HUES48 (cell line): ENCODE results near the gene LTN1.

ENCODE experiments used
- H3K27ac ChIP-seq: one replicate; pipeline ENCODE4 v1.7.0; 2013; ENCODE audit warnings: low read depth, low read length, inconsistent platforms
- H3K27me3 ChIP-seq: 2 replicates; pipeline ENCODE4 v1.6.1; 2013; ENCODE audit warnings: mild to moderate bottlenecking, low read length; ENCODE audit not compliant: control insufficient read depth, insufficient read depth
- H3K36me3 ChIP-seq: 2 replicates; pipeline ENCODE4 v1.6.1; 2013; ENCODE audit warnings: low read length; ENCODE audit not compliant: control insufficient read depth, insufficient read depth
- H3K4me1 ChIP-seq: 2 replicates; pipeline ENCODE4 v1.6.1; 2013; ENCODE audit warnings: mild to moderate bottlenecking, low read length; ENCODE audit not compliant: control insufficient read depth, insufficient read depth
- H3K4me3 ChIP-seq: 2 replicates; pipeline ENCODE4 v1.5.1; 2013; ENCODE audit warnings: mild to moderate bottlenecking, low read depth, low read length
- H3K9ac ChIP-seq: 2 replicates; pipeline ENCODE4 v1.6.1; 2013; ENCODE audit warnings: mild to moderate bottlenecking, low read depth, low read length, moderate library complexity
- H3K9me3 ChIP-seq: 2 replicates; pipeline ENCODE4 v1.6.1; 2013; ENCODE audit warnings: low read length; ENCODE audit not compliant: control insufficient read depth, insufficient read depth

The LTN1 gene

DNA sequence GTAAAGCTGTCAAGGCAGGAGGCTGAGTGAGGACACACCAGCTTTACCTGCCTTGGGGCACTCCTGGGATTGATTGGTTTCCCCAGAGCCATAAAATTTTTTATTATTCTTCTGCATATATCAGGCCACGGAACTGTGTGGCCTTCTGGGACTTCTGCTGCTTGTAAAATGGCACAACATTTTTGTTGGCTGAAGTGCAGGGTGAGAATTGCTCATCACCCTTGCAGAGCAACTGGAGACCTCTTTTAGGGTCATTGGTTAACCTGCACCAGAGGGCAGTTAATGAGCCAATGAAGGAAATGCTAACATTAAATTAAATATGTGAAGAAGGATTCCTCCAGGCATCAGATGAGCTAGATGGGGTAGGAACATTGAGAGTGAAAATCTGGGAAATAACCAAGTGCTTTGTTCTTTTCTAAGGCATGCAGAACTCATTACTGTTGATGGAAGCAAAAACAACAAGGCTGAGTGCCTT, 87.7 kb downstream of the LTN1 start:
- Histone ChIP-seq H3K9ac (no peak overlapping the region), H3K27me3 (no peaks in the 10 kb centered on the region), H3K4me1 (no peaks in the 10 kb centered on the region), H3K4me3 (no peak overlapping the region), H3K36me3 (no peaks in the 10 kb centered on the region), H3K27ac (no peak overlapping the region), H3K9me3 (no peaks in the 10 kb centered on the region)

DNA sequence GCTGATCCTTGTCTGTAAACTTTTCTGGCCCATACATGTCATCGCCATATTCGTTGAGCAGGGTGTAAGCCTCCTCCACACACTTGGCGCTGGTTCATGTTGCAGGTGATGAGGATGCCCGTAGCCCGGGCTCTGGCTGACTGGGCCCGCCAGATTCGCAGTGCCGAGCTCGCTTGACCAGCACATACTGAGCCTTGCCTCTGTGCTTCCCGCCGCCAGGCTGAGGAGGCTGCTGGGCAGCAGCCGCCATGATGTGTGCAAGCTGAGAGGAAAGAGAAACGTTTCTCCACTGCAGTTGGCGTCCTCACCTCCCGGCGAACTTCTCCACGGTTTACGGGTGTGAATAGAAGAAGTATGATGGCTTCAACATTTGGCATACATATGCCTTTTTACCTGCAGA, 89.2 kb downstream of the LTN1 start:
- Histone ChIP-seq H3K4me1 (0 out of 2 replicates have a peak, but pooled peaks cover 3% of the 10 kb centered on the region), H3K27ac (no peak overlapping the region), H3K27me3 (no peaks in the 10 kb centered on the region), H3K9ac (no peak overlapping the region), H3K36me3 (no peaks in the 10 kb centered on the region), H3K9me3 (no peaks in the 10 kb centered on the region), H3K4me3 (no peak overlapping the region)

DNA sequence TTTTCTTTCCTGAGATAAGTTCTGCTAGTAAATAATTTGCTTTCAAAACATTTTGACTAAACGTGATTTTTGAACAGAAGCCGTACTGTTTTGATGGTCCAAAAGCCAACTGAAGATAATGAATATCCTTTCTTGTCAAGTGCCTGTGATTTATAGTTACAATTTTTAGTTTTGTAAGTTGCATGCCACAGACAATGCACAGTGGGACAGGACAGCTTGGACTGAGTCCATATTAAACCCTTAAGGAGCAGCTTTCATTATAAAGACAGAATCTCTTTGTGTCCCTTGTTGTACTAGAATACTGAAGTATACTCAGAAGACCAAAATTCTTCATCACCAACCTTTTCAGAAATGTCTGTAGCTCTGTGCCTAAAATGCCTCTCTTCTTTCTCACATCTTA, 92.2 kb downstream of the LTN1 start:
- Histone ChIP-seq H3K4me1 (0 out of 2 replicates have a peak, but pooled peaks cover 3% of the 10 kb centered on the region), H3K36me3 (no peaks in the 10 kb centered on the region), H3K4me3 (no peak overlapping the region), H3K27ac (no peak overlapping the region), H3K9me3 (no peaks in the 10 kb centered on the region), H3K27me3 (no peaks in the 10 kb centered on the region), H3K9ac (no peak overlapping the region)

DNA sequence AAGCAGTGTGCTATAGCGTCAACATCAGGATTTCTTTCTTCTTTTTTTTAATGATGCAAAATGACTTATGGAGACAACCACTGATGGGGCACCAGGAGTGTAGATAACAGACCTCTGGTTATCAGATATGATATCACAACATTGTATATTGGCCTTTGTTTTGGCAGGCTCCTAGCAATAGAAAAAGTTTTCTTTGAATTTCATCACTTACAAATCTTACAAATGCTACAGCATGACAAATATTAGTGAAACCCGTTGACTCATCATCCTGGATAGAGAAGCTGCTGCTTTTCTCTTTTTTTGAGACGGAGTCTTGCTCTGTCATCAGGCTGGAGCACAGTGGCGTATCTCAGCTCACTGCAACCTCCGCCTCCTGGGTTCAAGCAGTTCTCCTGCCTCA, 92.9 kb downstream of the LTN1 start:
- H3K9me3 ChIP-seq = no peaks in the 10 kb centered on the region
- no peaks in the 10 kb centered on the region for H3K36me3 ChIP-seq
- 0 out of 2 replicates have a peak, but pooled peaks cover 3% of the 10 kb centered on the region for H3K4me1 ChIP-seq
- no peak overlapping the region for H3K27ac ChIP-seq
- no peak overlapping the region for H3K4me3 ChIP-seq
- no peaks in the 10 kb centered on the region for H3K27me3 ChIP-seq
- H3K9ac ChIP-seq = no peak overlapping the region

DNA sequence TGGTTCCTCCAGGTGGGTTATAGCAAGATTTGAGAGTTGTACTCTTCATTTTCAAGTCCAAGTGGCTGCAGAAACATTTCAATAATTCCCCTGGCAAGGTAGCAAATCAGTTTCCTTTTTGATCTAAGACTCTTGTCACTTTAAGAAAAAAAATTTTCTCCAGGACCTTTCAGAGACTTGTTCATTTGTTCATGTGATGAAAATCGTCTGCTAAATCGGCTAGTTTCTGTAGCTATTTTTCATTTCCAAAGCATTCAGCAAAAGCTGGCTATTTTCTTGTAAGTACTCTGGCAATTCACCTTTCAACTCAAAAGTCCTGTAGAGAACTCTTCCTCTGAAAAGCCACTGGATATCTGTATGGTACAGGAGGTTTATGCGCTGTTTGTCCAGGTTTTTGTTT, 93.5 kb downstream of the LTN1 start:
- Histone ChIP-seq H3K36me3 (no peaks in the 10 kb centered on the region), H3K4me3 (no peak overlapping the region), H3K27me3 (no peaks in the 10 kb centered on the region), H3K4me1 (0 out of 2 replicates have a peak, but pooled peaks cover 3% of the 10 kb centered on the region), H3K27ac (no peak overlapping the region), H3K9me3 (no peaks in the 10 kb centered on the region), H3K9ac (no peak overlapping the region)

DNA sequence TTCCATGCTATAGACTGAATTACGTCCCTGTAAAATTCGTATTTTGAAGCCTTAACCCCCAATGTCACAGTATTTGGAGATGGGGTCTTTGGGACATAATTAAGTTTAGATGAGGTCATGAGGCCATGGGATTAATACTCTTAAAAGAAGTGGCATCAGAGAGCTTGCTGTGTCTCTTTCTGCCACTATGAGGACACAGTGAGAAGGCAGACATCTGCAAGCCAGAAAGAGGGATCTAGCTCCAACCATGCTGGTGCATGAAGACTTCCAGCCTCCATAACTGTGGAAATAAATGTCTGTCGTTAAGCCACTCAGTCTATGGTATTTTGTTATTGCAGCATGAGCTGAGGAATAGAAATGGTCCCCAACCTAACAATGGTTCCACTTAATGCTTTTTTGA, 99.0 kb downstream of the LTN1 start:
- H3K27ac ChIP-seq = no peak overlapping the region

DNA sequence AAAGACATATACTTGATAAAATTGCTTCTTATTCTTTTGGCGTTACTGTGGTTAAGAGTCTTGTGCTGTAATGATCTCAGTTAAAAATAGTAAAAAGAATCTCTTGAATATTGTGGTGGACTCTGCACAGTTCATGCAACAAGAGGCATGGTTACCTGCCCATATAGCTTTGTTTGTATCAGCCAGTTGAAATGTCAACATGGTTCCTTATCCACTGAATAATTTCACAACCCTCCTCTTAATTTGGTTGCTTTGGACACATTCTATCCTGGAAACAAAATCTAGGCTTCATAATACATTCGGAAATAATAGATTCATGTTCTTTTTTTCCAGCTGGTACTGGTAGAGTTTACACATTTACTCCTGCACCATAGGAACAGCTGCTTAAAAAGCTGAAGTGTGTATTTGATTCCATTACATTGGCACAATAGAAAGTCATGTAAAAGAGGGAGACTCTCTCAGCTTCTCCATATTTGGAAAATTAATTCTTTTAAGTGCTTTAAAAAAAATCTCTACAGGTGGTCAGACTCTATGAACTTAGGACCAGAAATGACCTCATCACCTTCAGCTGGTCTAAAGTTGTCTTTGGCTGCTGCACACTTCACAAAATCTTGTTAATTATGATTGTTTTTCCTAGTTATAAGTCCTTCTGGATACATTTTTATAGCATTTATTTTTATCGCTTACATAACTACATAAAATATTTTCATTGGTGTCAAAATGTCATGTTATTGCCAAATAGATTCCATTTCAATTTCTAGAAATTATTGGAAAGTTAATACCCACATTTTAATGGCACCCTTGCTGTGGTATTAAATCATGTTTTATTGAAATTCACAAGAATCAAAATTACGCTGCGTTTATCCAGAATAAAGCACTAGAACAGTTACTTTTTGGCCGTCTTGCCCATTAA, 100.2 kb downstream of the LTN1 start:
- H3K4me3 ChIP-seq = no peak overlapping the region
- H3K9me3 ChIP-seq = no peaks in the 10 kb centered on the region
- no peaks in the 10 kb centered on the region for H3K27me3 ChIP-seq
- no peak overlapping the region for H3K9ac ChIP-seq
- H3K4me1 ChIP-seq = no peaks in the 10 kb centered on the region
- H3K36me3 ChIP-seq = no peaks in the 10 kb centered on the region
- no peak overlapping the region for H3K27ac ChIP-seq

More for the DNA sequence above, 99.0 kb downstream of the LTN1 start:
- Histone ChIP-seq H3K36me3 (no peaks in the 10 kb centered on the region), H3K4me1 (no peaks in the 10 kb centered on the region), H3K9me3 (no peaks in the 10 kb centered on the region), H3K27me3 (no peaks in the 10 kb centered on the region), H3K9ac (no peak overlapping the region), H3K4me3 (no peak overlapping the region)

DNA sequence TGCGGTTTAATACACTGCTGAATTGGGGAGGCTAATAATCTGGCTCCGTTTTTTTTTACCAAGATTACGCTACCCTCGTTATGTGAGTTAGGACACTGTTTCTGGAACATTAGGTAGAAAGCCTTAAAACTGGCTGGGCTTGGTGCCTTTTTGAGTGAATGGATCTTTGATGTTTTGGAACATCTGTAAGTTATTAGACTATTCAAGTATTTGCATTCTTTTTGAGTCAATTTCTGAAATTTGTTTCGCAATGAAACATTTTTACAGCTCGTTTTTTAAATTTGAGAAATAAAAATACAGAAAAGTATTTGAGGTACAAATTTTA, 106.9 kb downstream of the LTN1 start:
- Histone ChIP-seq H3K9ac (no peak overlapping the region), H3K27me3 (no peaks in the 10 kb centered on the region), H3K4me3 (no peak overlapping the region), H3K36me3 (peaks cover 21% of the 10 kb centered on the region), H3K9me3 (no peaks in the 10 kb centered on the region), H3K27ac (no peak overlapping the region), H3K4me1 (no peaks in the 10 kb centered on the region)

DNA sequence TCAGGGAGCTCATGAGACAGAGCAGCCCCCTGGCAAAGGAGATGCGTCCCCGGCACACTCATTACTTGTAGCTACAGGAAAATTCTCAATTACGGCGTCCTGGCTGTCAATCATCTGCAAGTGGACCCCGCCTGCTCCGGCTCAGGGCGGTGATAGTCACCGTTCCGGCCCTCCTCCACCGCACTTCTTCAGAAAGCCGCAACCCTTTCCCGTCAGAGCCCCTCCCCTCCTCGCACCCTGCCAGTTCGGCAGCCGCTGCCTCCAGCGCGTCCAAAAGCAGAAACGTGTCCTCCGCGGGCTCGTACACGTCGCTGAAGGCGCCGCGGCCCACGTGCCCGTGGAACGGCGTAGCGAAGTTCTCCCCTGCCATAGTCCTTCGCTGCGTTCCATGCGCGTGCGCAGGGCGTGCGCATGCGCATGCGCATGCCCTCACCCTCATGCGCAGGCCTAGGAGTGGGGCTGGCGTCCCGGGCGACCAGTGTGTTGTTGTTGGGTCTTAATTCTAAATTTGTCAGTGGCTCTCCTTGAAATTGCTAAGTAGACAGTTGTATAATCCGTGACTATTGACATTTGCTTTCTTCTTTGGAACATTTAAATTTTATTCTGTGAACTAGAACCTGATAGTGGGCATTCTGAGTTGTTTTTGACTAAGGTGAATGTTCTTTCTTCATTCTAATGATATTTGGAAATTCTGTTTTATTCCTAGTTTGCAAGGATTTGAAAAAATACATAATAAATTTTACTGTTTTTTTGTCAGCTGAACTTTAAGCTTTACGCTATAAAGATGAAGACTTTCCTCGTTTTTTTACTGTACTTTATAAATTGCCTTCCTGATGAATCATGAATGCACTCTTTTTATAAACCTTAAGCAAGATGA, 107.5 kb downstream of the LTN1 start:
- peak overlapping the region; percentile 88 for H3K9ac ChIP-seq
- peak overlapping the region; percentile 84 for H3K4me3 ChIP-seq
- no peaks in the 10 kb centered on the region for H3K4me1 ChIP-seq
- peaks cover 21% of the 10 kb centered on the region for H3K36me3 ChIP-seq
- H3K9me3 ChIP-seq = no peaks in the 10 kb centered on the region
- H3K27ac ChIP-seq = peak overlapping the region; percentile 87
- H3K27me3 ChIP-seq = no peaks in the 10 kb centered on the region

DNA sequence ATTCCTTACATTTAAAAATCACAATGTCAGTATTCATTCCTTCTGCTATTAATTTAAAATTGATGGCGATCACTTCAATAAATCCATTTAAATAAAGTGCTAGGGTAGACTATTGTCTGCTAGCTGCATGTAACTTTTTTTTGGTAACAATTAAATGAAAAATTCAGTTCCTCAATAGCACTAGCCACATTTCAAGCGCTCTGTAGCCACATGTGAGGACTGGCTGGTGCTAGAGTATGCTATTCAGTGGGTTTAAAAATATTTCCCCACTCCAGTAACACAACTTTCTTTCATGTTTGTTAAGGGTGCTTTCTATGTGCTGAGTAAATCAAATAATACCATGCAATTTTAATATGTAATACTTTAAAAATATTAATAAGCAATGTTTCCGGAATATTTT, 108.2 kb downstream of the LTN1 start:
- Histone ChIP-seq H3K36me3 (peaks cover 28% of the 10 kb centered on the region), H3K9ac (peak overlapping the region; percentile 88; the same call in 1 of the 2 replicates), H3K4me1 (no peaks in the 10 kb centered on the region), H3K4me3 (peak overlapping the region; percentile 84), H3K27me3 (no peaks in the 10 kb centered on the region), H3K27ac (no peak overlapping the region), H3K9me3 (no peaks in the 10 kb centered on the region)

DNA sequence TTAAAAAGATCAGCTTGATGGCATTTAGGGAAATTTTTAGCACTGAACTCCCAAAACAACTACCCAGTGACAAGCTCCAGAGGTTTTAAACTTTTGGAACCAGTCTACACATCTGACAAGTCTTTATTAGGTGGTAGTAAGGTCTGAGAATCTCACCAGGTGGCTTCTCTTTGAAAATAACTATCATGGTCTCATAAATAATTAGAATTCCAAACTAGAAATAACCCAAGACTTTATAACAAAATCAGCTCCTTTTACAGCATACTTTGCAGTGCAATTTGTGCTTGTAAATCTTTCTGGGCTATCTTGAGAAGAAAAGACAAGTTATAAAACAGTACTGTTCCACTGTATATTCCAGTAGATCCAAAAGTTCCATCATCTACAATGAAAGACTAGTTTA, 108.7 kb downstream of the LTN1 start:
- Histone ChIP-seq H3K9ac (peak overlapping the region; percentile 88; the same call in 1 of the 2 replicates), H3K27ac (no peak overlapping the region), H3K4me1 (no peaks in the 10 kb centered on the region), H3K36me3 (peaks cover 33% of the 10 kb centered on the region), H3K9me3 (no peaks in the 10 kb centered on the region), H3K4me3 (peak overlapping the region; percentile 84; the same call in 1 of the 2 replicates), H3K27me3 (no peaks in the 10 kb centered on the region)
